GM12891 (cell line): ENCODE measurements around the gene MTX2.

Experiments
- POLR2A ChIP-seq: IDR thresholded peaks from 2 replicates; pipeline ENCODE4 v1.6.1; 2011; ENCODE audit warnings: low read depth, low read length, control low read depth
- POLR2AphosphoS5 ChIP-seq: IDR thresholded peaks from 2 replicates; pipeline ENCODE4 v1.6.1; 2011; ENCODE audit warnings: low read depth, low read length, control low read depth
- POU2F2 ChIP-seq: IDR thresholded peaks from 2 replicates; pipeline ENCODE4 v1.6.1; 2011; ENCODE audit warnings: low read depth, mild to moderate bottlenecking, control low read depth, low read length, moderate library complexity
- SPI1 ChIP-seq: IDR thresholded peaks from 2 replicates; pipeline ENCODE4 v1.6.1; 2011; ENCODE audit warnings: low read depth, low read length, control low read depth
- TAF1 ChIP-seq: IDR thresholded peaks from 2 replicates; pipeline ENCODE4 v1.6.1; 2011; ENCODE audit warnings: low read depth, low read length, control low read depth

- TF ChIP-seq POLR2AphosphoS5: no peak
- no peak for TF ChIP-seq POLR2A
- TF ChIP-seq TAF1: no peak
- TF ChIP-seq SPI1: no peak
- TF ChIP-seq POU2F2: no peak
Measured at GRCh38 chr2:176356251-176356650, 87.0 kb downstream of the MTX2 start.
